Measurements from ENCODE around the gene NEUROD2. TPM values are rescaled to one million over a fixed set of nuclear protein-coding genes. Genes with fewer than 3 reads are reported as not detected.

Gene NEUROD2
- total RNA-seq, 1 donor from 2014 or later: not detected

- no peak overlapping the region for H3K4me3 Mint-ChIP-seq
- peaks cover 5% of the 10 kb centered on the region for H3K4me1 Mint-ChIP-seq
Observed at GRCh38 chr17:39600288-39600996, 7.3 kb downstream of the NEUROD2 start.

GRCh38 chr17:39599665-39600231 lies 8.0 kb downstream of the NEUROD2 start:
- H2AFZ ChIP-seq (replicated peaks): no peak overlapping the region
- Mint-ChIP-seq H3K4me3 (no peak overlapping the region), H3K27me3 (ENCODE audit: insufficient read depth, low read depth) (peaks cover 91% of the 10 kb centered on the region), H3K9me3 (peaks cover 8% of the 10 kb centered on the region), H3K27ac (no peak overlapping the region), H3K4me1 (peaks cover 5% of the 10 kb centered on the region), H3K36me3 (no peaks in the 10 kb centered on the region)
- H3K4me3 ChIP-seq: no peak overlapping the region
- no peaks in the 10 kb centered on the region for H3K36me3 ChIP-seq
- no peak overlapping the region for H3K27ac ChIP-seq
- H3F3A ChIP-seq (ENCODE audit: low read depth): peaks cover 26% of the 10 kb centered on the region
- TF ChIP-seq EZH2phosphoT487 (IDR thresholded peaks at IDR 0.05) (no peak), CTCF (IDR thresholded peaks at IDR 0.05) (no peak), EZH2 (IDR thresholded peaks at IDR 0.05) (peak; percentile 89)
- no peak overlapping the region for H3K9ac ChIP-seq
- peaks cover 100% of the 10 kb centered on the region for H4K20me1 ChIP-seq (ENCODE audit: low read depth)
- no peaks in the 10 kb centered on the region for H3K79me2 ChIP-seq (ENCODE audit: low read depth)
- H3K27me3 ChIP-seq: peaks cover 100% of the 10 kb centered on the region
- no peak overlapping the region for H3K4me2 ChIP-seq
- H3K4me1 ChIP-seq: peaks cover 6% of the 10 kb centered on the region
- H3K9me3 ChIP-seq (ENCODE audit: low read depth): no peaks in the 10 kb centered on the region
- no peak for DNase-seq (ENCODE audit: low spot score)

More at GRCh38 chr17:39600288-39600996, 7.3 kb downstream of the NEUROD2 start:
- H3K27ac Mint-ChIP-seq: no peak overlapping the region
- Histone ChIP-seq H3K4me1 (peaks cover 9% of the 10 kb centered on the region), H3K27me3 (peaks cover 100% of the 10 kb centered on the region), H3K36me3 (no peaks in the 10 kb centered on the region), H3K4me3 (no peak overlapping the region), H2AFZ (replicated peaks) (no peak overlapping the region), H3F3A (ENCODE audit: low read depth) (peaks cover 26% of the 10 kb centered on the region), H4K20me1 (ENCODE audit: low read depth) (peaks cover 100% of the 10 kb centered on the region), H3K9ac (no peak overlapping the region), H3K9me3 (ENCODE audit: low read depth) (no peaks in the 10 kb centered on the region), H3K27ac (no peak overlapping the region), H3K4me2 (no peak overlapping the region), H3K79me2 (ENCODE audit: low read depth) (no peaks in the 10 kb centered on the region)
- H3K27me3 Mint-ChIP-seq (ENCODE audit: insufficient read depth, low read depth): peaks cover 91% of the 10 kb centered on the region
- peaks cover 8% of the 10 kb centered on the region for H3K9me3 Mint-ChIP-seq
- TF ChIP-seq EZH2phosphoT487 (IDR thresholded peaks at IDR 0.05): no peak
- no peak for TF ChIP-seq CTCF (IDR thresholded peaks at IDR 0.05)
- TF ChIP-seq EZH2 (IDR thresholded peaks at IDR 0.05): no peak
- DNase-seq (ENCODE audit: low spot score): no peak
- no peaks in the 10 kb centered on the region for H3K36me3 Mint-ChIP-seq

GRCh38 chr17:39599004-39599664 lies 8.6 kb downstream of the NEUROD2 start:
- H3K4me3 ChIP-seq: no peak overlapping the region

More at GRCh38 chr17:39599004-39599664, 8.6 kb downstream of the NEUROD2 start:
- Mint-ChIP-seq H3K27me3 (ENCODE audit: insufficient read depth, low read depth) (peaks cover 93% of the 10 kb centered on the region), H3K4me1 (peaks cover 5% of the 10 kb centered on the region), H3K4me3 (no peak overlapping the region), H3K27ac (no peak overlapping the region), H3K9me3 (peaks cover 8% of the 10 kb centered on the region), H3K36me3 (no peaks in the 10 kb centered on the region)
- Histone ChIP-seq H3F3A (ENCODE audit: low read depth) (peaks cover 26% of the 10 kb centered on the region), H2AFZ (replicated peaks) (no peak overlapping the region), H3K27me3 (peaks cover 100% of the 10 kb centered on the region), H4K20me1 (ENCODE audit: low read depth) (peaks cover 97% of the 10 kb centered on the region), H3K79me2 (ENCODE audit: low read depth) (no peaks in the 10 kb centered on the region), H3K4me1 (peaks cover 2% of the 10 kb centered on the region), H3K9me3 (ENCODE audit: low read depth) (no peaks in the 10 kb centered on the region), H3K36me3 (no peaks in the 10 kb centered on the region), H3K9ac (no peak overlapping the region), H3K4me2 (no peak overlapping the region), H3K27ac (no peak overlapping the region)
- TF ChIP-seq EZH2 (IDR thresholded peaks at IDR 0.05): peak; percentile 100
- TF ChIP-seq CTCF (IDR thresholded peaks at IDR 0.05): no peak
- TF ChIP-seq EZH2phosphoT487 (IDR thresholded peaks at IDR 0.05): peak; percentile 99
- peak; percentile 49 for DNase-seq (ENCODE audit: low spot score)

Measured in neural progenitor cell (in vitro differentiated cells).